ENCODE data around the gene C1orf35. TPM values are rescaled to one million over a fixed set of nuclear protein-coding genes. Genes with fewer than 3 reads are reported as not detected.

Gene C1orf35
- total and polyA plus RNA-seq, 9 donors, result 2.8 to 29.3 (median 21.0) TPM

DNA sequence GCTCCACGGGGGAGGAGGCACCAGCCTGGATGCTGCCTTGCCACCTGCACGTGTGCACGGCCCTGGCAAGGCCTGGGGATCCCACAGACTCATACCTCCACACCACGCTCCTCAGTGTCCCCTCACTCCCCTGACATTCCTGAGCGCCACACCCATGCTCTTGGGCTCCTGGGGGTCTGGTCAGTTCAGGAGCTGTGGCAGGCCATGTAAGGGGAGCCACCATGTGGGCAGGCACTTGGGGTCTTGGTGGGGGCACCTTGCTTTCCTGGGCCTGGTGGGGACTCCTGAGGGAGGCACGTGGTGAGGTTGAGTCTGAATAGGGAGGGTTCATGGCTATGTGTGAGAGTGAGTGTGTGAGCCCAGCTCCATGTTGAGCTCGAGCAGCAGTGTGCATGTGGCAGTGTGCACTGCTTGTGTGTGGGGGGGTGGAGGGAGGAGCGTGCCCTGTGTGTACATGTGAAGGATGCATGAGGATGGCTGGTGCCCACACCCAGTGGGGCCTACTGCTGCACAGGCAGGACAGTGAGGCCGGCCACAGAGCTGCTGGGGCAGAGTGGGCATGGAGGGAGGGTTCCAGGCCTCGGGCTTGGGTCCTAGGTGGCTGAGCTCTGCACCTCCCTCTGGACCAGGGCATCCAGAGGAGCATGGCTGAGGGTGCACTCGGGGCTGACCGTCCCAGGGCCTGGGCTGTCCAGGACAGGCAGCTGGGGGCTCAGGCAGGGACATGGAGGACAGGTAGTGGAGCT lies 48.2 kb upstream of the C1orf35 start:
- no peak for TF ChIP-seq EP300 (IDR thresholded peaks at IDR 0.05)
- TF ChIP-seq POLR2A (IDR thresholded peaks at IDR 0.05), result no peak
- TF ChIP-seq, protein P1, sequence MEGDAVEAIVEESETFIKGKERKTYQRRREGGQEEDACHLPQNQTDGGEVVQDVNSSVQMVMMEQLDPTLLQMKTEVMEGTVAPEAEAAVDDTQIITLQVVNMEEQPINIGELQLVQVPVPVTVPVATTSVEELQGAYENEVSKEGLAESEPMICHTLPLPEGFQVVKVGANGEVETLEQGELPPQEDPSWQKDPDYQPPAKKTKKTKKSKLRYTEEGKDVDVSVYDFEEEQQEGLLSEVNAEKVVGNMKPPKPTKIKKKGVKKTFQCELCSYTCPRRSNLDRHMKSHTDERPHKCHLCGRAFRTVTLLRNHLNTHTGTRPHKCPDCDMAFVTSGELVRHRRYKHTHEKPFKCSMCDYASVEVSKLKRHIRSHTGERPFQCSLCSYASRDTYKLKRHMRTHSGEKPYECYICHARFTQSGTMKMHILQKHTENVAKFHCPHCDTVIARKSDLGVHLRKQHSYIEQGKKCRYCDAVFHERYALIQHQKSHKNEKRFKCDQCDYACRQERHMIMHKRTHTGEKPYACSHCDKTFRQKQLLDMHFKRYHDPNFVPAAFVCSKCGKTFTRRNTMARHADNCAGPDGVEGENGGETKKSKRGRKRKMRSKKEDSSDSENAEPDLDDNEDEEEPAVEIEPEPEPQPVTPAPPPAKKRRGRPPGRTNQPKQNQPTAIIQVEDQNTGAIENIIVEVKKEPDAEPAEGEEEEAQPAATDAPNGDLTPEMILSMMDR (IDR thresholded peaks at IDR 0.05), result no peak
- intact Hi-C loops (cut with DNase I), result no loop called here
- Histone ChIP-seq H3K4me1 (ENCODE audit: insufficient read depth) (peaks cover 25% of the 10 kb centered on the region), H3K36me3 (no peaks in the 10 kb centered on the region), H3K4me3 (no peak overlapping the region), H3K27ac (peak overlapping the region; percentile 97 to 99), H3K27me3 (no peaks in the 10 kb centered on the region), H3K9me3 (no peaks in the 10 kb centered on the region)
- peak; percentile 35 to 56 (median 47) for DNase-seq
- 46 to 56% (median 53%) methylated on average over 12 of the region's 12 CpGs for WGBS, 3 donors

DNA sequence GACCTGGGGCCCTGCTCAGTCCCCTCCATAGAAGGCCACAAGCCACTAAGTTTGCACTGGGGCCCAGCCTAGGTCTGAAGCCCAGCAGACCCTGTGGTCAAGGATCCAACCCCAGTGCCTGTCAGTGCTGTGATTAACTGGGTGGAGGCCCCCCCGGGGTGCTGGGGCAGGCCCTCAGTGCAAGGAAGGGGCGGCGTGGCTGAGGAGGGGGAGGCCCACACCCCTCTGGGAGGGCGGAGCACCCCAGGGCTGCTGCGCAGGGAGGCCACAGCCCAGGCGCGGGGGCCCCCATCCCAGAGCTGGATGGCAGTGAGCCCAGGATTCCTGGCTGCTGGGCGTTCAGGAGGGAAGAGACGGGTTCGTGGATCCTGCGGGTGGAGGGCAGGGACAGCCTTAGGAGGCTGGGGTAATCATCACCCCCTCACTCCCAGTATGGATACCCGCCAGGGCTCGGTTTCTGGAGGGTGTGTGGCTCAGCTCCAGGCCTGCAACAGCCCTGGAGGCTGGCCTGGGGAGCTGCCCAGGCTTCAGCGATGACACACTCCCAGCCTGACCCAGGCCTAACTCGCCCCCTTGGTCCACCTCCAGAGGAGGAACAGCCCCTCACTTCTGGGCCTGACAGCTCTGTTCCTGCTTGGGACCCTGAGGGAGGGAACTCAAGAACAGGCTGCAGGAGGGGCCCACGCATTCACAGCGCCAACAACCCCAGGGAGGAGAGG lies 47.5 kb upstream of the C1orf35 start:
- Histone ChIP-seq H3K4me3 (peak overlapping the region; percentile 29), H3K4me1 (ENCODE audit: insufficient read depth) (peaks cover 25% of the 10 kb centered on the region), H3K27me3 (no peaks in the 10 kb centered on the region), H3K9me3 (no peaks in the 10 kb centered on the region), H3K36me3 (no peaks in the 10 kb centered on the region), H3K27ac (peak overlapping the region; percentile 97 to 99)
- intact Hi-C loops (cut with DNase I), result no loop called here
- 3 to 12% (median 6%) methylated on average over 10 to 17 of the region's 17 CpGs for WGBS, 3 donors
- TF ChIP-seq POLR2A (IDR thresholded peaks at IDR 0.05), result no peak
- DNase-seq, result peak; percentile 93 to 96 (median 94)

- WGBS, 3 donors, result 24 to 39% (median 36%) methylated on average over 7 of the region's 7 CpGs
- intact Hi-C loops (cut with DNase I), result no loop called here
- Histone ChIP-seq H3K4me1 (ENCODE audit: insufficient read depth) (peaks cover 25% of the 10 kb centered on the region), H3K36me3 (no peaks in the 10 kb centered on the region), H3K27ac (peak overlapping the region; percentile 97 to 99), H3K27me3 (no peaks in the 10 kb centered on the region), H3K9me3 (no peaks in the 10 kb centered on the region), H3K4me3 (peak overlapping the region; percentile 29)
- TF ChIP-seq, protein P1 (IDR thresholded peaks at IDR 0.05), result no peak
- TF ChIP-seq POLR2A (IDR thresholded peaks at IDR 0.05), result no peak
- DNase-seq, result peak; percentile 60 to 74 (median 69)
These were observed 47.0 kb upstream of the C1orf35 start for GRCh38 chr1:228150120-228150460.

GRCh38 chr1:228149406-228150119 lies 46.4 kb upstream of the C1orf35 start, which contains the start of gene GJC2:
TSS of gene GJC2 (plus strand) at chr1:228149930. CDS start at chr1:228157759, 7,829 bp downstream.
- intact Hi-C loops (cut with DNase I), result no loop called here
- peaks cover 25% of the 10 kb centered on the region for H3K4me1 ChIP-seq (ENCODE audit: insufficient read depth)
- H3K4me3 ChIP-seq, result peak within 1 kb of the TSS; percentile 29
- no peaks in the 10 kb centered on the region for H3K9me3 ChIP-seq
- 14 to 18% (median 18%) methylated on average over 13 to 17 of the region's 17 CpGs for WGBS, 3 donors
- H3K36me3 ChIP-seq, result no peaks in the 10 kb centered on the region
- H3K27ac ChIP-seq, result peak within 1 kb of the TSS; percentile 97 to 99
- peak; percentile 79 to 84 (median 82) for DNase-seq
- TF ChIP-seq, protein P1 (IDR thresholded peaks at IDR 0.05), result no peak
- TF ChIP-seq EP300 (IDR thresholded peaks at IDR 0.05) (no peak), POLR2A (IDR thresholded peaks at IDR 0.05) (no peak)
- H3K27me3 ChIP-seq, result no peaks in the 10 kb centered on the region
